ENCODE results near the gene TENM3. TPM values are rescaled to one million over a fixed set of nuclear protein-coding genes. Genes with fewer than 3 reads are reported as not detected.
A peak's percentile ranks its signal among the peaks of the same experiment; 100 is the strongest.

Gene TENM3
- total and polyA plus RNA-seq, 2 donors from 2014 or later, result 0.58 to 6.8 TPM

DNA sequence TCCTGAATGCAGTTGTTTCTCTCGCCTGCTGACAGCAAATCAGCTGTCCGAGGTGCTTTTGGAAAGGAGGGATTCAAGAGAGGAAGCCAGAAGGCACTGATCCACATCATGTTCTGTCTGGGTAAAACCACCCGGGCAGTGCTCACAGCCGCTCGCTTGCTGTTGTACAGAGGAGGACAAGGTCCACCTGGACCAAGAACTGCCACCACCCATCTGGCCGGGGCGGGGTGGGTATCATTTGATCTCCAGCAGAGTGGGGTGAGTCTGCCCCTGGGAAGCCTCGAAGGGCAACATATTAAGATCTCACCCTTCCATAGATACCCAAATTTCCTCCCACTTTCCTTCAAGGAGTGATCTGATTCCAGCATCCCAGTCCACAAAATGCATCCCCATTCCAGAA is 560.9 kb downstream of the TENM3 start:
- no peak overlapping the region for H3K9ac ChIP-seq (ENCODE audit: low read length in 3 of 3)
- DNase-seq (peak in 1 of 5 donors; percentile 39), FAIRE-seq (no peak)
- H3K27ac ChIP-seq (ENCODE audit: low read depth in 2 of 2, low read length in 2 of 2), result no peak overlapping the region
- H3K27me3 ChIP-seq (ENCODE audit: control insufficient read depth, insufficient read depth, low read length), result no peaks in the 10 kb centered on the region
- H3K4me1 ChIP-seq (ENCODE audit: control insufficient read depth in 2 of 3, insufficient read depth in 2 of 3, low read depth in 1 of 3, low read length in 3 of 3), result no peaks in the 10 kb centered on the region
- H3K9me3 ChIP-seq (ENCODE audit: control insufficient read depth in 2 of 3, insufficient read depth in 1 of 3, low read length in 3 of 3), result peaks cover 0 to 5% (median 0%) of the 10 kb centered on the region in 3 donors
- H3K4me3 ChIP-seq (ENCODE audit: low read length in 3 of 3), result no peak overlapping the region
- intact Hi-C loops (cut with DNase I), result loop anchor here (10.0 kb wide), 1 partner anchor 1659 kb away; no protein-coding TSS in a partner anchor
- TF ChIP-seq, protein P1, sequence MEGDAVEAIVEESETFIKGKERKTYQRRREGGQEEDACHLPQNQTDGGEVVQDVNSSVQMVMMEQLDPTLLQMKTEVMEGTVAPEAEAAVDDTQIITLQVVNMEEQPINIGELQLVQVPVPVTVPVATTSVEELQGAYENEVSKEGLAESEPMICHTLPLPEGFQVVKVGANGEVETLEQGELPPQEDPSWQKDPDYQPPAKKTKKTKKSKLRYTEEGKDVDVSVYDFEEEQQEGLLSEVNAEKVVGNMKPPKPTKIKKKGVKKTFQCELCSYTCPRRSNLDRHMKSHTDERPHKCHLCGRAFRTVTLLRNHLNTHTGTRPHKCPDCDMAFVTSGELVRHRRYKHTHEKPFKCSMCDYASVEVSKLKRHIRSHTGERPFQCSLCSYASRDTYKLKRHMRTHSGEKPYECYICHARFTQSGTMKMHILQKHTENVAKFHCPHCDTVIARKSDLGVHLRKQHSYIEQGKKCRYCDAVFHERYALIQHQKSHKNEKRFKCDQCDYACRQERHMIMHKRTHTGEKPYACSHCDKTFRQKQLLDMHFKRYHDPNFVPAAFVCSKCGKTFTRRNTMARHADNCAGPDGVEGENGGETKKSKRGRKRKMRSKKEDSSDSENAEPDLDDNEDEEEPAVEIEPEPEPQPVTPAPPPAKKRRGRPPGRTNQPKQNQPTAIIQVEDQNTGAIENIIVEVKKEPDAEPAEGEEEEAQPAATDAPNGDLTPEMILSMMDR (IDR thresholded peaks at IDR 0.05; ENCODE audit: borderline replicate concordance, extremely low read depth, insufficient read depth), result no peak
- peaks cover 0 to 2% (median 0%) of the 10 kb centered on the region in 3 donors for H3K36me3 ChIP-seq (ENCODE audit: control insufficient read depth in 2 of 3, insufficient read depth in 3 of 3, low read length in 3 of 3)

DNA sequence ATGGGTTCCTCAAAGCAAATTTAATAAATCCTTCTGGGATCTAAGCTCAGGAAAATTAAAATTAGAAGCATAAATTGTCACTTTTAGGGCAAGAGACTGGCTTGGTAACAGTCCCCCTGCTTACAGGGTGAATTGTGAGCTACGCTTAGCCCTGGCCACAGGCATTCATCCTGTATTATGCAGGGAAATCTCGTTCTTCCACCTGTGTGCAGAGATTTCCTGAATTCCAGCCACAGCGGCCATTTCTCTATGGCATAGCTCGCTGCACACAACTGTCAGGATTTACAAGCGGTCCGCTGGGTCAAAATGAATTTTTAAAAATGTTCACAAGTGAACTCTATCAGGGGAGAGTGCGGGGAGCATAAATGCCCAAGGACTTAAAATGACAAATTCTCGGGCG is 562.1 kb downstream of the TENM3 start:
- peaks cover 0 to 2% (median 0%) of the 10 kb centered on the region in 3 donors for H3K36me3 ChIP-seq (ENCODE audit: control insufficient read depth in 2 of 3, insufficient read depth in 3 of 3, low read length in 3 of 3)
- H3K4me3 ChIP-seq (ENCODE audit: low read length in 3 of 3), result peak overlapping the region in 2 of 3 donors; percentile 11 to 18
- FAIRE-seq (no peak), DNase-seq (peak in 1 of 5 donors; percentile 33)
- TF ChIP-seq, protein P1 (IDR thresholded peaks at IDR 0.05; ENCODE audit: borderline replicate concordance, extremely low read depth, insufficient read depth), result no peak
- H3K27me3 ChIP-seq (ENCODE audit: control insufficient read depth, insufficient read depth, low read length), result no peaks in the 10 kb centered on the region
- intact Hi-C loops (cut with DNase I), result loop anchor here (10.0 kb wide), 1 partner anchor 1661 kb away; no protein-coding TSS in a partner anchor
- peaks cover 0 to 3% (median 0%) of the 10 kb centered on the region in 3 donors for H3K4me1 ChIP-seq (ENCODE audit: control insufficient read depth in 2 of 3, insufficient read depth in 2 of 3, low read depth in 1 of 3, low read length in 3 of 3)
- H3K9ac ChIP-seq (ENCODE audit: low read length in 3 of 3), result no peak overlapping the region
- no peak overlapping the region for H3K27ac ChIP-seq (ENCODE audit: low read depth in 2 of 2, low read length in 2 of 2)
- peaks cover 0 to 9% (median 0%) of the 10 kb centered on the region in 3 donors for H3K9me3 ChIP-seq (ENCODE audit: control insufficient read depth in 2 of 3, insufficient read depth in 1 of 3, low read length in 3 of 3)

DNA sequence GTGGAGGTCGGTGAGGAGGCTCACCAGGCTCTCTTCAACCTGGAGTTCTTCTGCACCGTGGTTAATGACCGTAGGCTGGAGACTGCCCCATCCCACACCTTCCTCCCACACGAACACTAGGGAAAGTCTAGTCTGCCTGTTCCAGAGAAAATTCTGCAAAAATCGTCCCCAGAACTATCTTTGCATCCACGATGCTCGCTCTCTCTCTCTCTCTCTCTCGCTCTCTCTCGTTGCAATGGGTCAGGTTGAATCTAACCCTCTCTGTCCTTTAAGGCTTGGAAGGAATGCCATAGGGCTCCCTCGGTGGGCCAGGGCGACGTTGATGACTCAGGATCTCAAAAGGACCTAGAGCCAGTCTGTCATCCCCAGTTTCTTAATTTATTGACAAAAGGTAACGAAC is 562.5 kb downstream of the TENM3 start:
- peaks cover 0 to 10% (median 0%) of the 10 kb centered on the region in 3 donors for H3K9me3 ChIP-seq (ENCODE audit: control insufficient read depth in 2 of 3, insufficient read depth in 1 of 3, low read length in 3 of 3)

More for the DNA sequence above, 562.5 kb downstream of the TENM3 start:
- no peak overlapping the region for H3K27ac ChIP-seq (ENCODE audit: low read depth in 2 of 2, low read length in 2 of 2)
- TF ChIP-seq, protein P1 (IDR thresholded peaks at IDR 0.05; ENCODE audit: borderline replicate concordance, extremely low read depth, insufficient read depth), result no peak
- DNase-seq, result no peak
- H3K9ac ChIP-seq (ENCODE audit: low read length in 3 of 3), result no peak overlapping the region
- no peak for FAIRE-seq
- H3K27me3 ChIP-seq (ENCODE audit: control insufficient read depth, insufficient read depth, low read length), result no peaks in the 10 kb centered on the region
- intact Hi-C loops (cut with DNase I), result loop anchor here (10.0 kb wide), 1 partner anchor 1661 kb away; no protein-coding TSS in a partner anchor
- peaks cover 0 to 2% (median 0%) of the 10 kb centered on the region in 3 donors for H3K36me3 ChIP-seq (ENCODE audit: control insufficient read depth in 2 of 3, insufficient read depth in 3 of 3, low read length in 3 of 3)
- peaks cover 0 to 3% (median 0%) of the 10 kb centered on the region in 3 donors for H3K4me1 ChIP-seq (ENCODE audit: control insufficient read depth in 2 of 3, insufficient read depth in 2 of 3, low read depth in 1 of 3, low read length in 3 of 3)
- H3K4me3 ChIP-seq (ENCODE audit: low read length in 3 of 3), result peak overlapping the region in 2 of 3 donors; percentile 11 to 18
